ENCODE results near the gene PYROXD2.

GRCh38 chr10:98432330-98432729, 17.3 kb upstream of the PYROXD2 start:
- TF ChIP-seq GATA2 (IDR thresholded peaks at IDR 0.05; ENCODE audit: low read depth, low read length) (no peak), GATA3 (IDR thresholded peaks at IDR 0.05; ENCODE audit: low read depth, low read length) (no peak)
